NCI-H1694 treated with DMSO at 0.1 percent for 48 hours (cell line): Measurements from ENCODE around the gene VGF.
"Not testable (repeated sequence)": the region's sequence is repeated elsewhere in the genome, so short reads cannot be mapped to it uniquely, and the experiment has no call there.

Experiments used
- DNase-seq: peaks from one replicate; lab custom pipeline; 2025; lab: John Stamatoyannopoulos, UW

The VGF gene

GRCh38 chr7:101116898-101117297, 48.5 kb downstream of the VGF start:
- no peak for DNase-seq

GRCh38 chr7:101115215-101115614, 50.2 kb downstream of the VGF start:
- no peak for DNase-seq

- no peak for DNase-seq
These were observed 50.9 kb downstream of the VGF start for GRCh38 chr7:101114492-101114891.

- DNase-seq, result no peak
These were observed 51.5 kb downstream of the VGF start for GRCh38 chr7:101113836-101114235.

- not testable (repeated sequence) for DNase-seq
These were observed 52.2 kb downstream of the VGF start for GRCh38 chr7:101113140-101113539.
